HG03575 (cell line): ENCODE data around the gene TNFRSF1B.

Experiments used
- ATAC-seq: cut with Tn5 transposase; IDR thresholded peaks from one replicate; pipeline ENCODE4 v1.9.1; 2021; ENCODE audit not compliant: unreplicated experiment, insufficient number of reproducible peaks, low FRiP score; ENCODE audit errors: extremely low read depth

Gene TNFRSF1B

GRCh38 chr1:12166834-12167492 is at the start of gene TNFRSF1B:
TSS of gene TNFRSF1B (plus strand) at chr1:12166991. CDS start at chr1:12167092, 101 bp downstream.
- ATAC-seq: no peak

- no peak for ATAC-seq
Observed at GRCh38 chr1:12121212-12122003, 45.4 kb upstream of the TNFRSF1B start.

- ATAC-seq: no peak
Observed at GRCh38 chr1:12123172-12123571, 43.6 kb upstream of the TNFRSF1B start.

GRCh38 chr1:12124693-12125421 is 41.9 kb upstream of the TNFRSF1B start:
- ATAC-seq: no peak

DNA sequence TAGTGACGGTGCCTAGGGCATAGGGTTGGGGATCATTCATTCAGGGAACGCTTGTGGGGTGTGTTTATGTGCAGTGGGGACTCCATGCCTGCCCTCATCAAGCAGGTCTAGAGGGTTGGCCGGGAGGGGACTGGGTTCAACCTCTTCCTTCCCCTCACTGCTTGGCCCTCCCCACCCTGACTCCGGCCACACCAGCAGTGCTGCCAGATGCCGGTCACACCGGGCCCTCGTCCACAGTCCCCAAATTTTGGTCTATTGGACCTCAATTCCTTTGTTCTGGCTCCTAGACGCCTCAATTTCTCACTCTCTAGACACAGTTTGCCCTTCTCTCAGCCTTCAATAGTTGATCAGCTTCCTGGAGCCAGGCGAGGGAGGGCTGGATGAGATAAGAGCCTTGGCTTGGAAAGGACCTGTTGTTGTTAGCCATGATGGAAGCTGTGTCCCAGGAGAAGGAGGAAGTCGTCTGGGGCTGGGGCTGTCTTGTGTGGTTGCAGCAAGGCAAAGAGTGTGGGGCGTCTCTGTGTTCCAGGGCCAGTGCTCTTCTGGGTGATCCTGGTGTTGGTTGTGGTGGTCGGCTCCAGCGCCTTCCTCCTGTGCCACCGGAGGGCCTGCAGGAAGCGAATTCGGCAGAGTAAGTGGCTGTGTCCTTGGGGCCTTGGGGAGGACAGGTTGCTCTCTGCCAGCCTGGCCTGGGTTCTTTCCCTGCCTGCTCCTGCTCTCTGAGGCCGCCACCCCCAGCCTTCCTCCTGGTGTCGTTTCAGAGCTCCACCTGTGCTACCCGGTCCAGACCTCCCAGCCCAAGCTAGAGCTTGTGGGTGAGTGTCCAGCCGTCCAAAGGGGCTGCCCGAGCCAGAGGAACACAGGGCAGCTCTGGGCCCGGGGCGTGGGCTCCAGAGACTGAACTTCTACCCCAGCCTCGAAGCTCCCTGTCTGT is 41.1 kb upstream of the TNFRSF1B start:
- ATAC-seq: no peak

DNA sequence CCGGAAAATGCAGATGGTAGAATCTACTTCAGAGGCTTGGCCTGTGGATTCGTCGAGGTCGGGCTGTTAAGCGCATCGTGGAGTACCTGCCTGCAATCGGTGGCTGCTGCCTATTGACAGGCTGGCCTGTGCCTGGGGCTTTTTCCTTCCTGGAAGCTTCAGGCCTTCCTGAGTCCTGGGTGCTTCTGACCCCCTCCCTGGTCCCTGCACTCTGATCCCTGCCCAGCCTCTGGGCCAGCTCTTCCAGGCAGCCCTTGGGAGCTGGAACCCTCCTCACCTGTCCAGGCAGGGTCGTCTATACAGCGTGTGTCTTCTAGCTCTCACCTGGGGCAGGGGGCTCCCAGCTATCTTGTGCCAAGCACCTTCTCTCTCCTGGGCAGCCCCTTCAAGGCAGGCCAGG is 40.0 kb upstream of the TNFRSF1B start:
- no peak for ATAC-seq

GRCh38 chr1:12127206-12127810 is 39.5 kb upstream of the TNFRSF1B start:
- ATAC-seq: no peak

DNA sequence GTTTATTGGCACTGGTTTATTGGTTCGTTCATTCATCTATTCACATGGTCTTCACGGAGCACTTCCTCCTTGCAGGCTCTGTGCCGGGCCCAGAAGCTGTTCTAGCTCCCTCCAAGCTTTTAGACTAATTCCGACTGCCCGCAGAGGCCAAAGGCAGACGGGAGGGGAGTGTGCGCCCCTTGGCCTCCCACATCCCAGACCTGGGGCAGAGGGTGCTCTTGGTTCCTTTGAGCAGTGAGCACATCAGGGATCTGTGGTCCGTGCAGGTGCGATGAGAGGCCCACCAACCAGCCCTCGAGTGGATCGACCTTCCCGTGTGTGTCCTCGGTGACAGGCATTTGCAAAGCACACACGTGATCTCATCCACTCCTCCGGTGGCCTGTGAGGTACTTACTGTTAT is 38.7 kb upstream of the TNFRSF1B start:
- no peak for ATAC-seq

- ATAC-seq: no peak
Observed at GRCh38 chr1:12129624-12130023, 37.2 kb upstream of the TNFRSF1B start.

DNA sequence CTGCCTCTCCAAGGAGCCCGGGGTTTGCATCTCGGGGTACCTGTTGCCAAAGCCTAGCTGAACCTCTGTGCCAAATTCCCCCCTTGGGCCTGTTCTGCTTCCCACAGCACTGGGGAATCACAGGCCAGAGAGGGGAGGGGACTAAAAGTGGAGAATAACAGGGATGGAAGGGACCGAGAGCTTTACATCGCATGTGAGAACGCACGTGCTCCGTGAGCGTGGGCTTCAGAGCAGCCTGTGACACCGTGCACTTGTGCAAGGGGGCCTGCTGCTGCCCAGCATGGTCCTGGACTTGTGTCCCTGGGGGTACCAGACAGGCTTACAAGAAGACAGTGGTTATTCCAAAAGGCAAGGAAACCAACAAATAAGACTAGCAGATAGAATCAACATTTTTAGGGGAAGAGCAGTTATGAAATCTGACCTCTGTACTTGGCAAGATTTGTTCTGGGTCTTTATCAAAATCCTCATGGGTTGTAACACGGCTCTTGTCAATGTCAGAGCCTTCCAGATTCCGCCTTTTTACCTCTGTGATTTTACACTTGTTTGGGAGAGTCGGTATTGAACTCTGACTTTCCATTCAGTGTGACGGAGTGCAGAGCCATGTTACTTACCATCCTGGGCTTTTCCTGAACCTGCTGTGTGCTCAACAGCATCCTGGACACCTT is 36.2 kb upstream of the TNFRSF1B start:
- ATAC-seq: no peak

GRCh38 chr1:12132078-12132477 is 34.7 kb upstream of the TNFRSF1B start:
- no peak for ATAC-seq

- no peak for ATAC-seq
Observed at GRCh38 chr1:12134716-12135115, 32.1 kb upstream of the TNFRSF1B start.

GRCh38 chr1:12135612-12136011 is 31.2 kb upstream of the TNFRSF1B start:
- no peak for ATAC-seq

DNA sequence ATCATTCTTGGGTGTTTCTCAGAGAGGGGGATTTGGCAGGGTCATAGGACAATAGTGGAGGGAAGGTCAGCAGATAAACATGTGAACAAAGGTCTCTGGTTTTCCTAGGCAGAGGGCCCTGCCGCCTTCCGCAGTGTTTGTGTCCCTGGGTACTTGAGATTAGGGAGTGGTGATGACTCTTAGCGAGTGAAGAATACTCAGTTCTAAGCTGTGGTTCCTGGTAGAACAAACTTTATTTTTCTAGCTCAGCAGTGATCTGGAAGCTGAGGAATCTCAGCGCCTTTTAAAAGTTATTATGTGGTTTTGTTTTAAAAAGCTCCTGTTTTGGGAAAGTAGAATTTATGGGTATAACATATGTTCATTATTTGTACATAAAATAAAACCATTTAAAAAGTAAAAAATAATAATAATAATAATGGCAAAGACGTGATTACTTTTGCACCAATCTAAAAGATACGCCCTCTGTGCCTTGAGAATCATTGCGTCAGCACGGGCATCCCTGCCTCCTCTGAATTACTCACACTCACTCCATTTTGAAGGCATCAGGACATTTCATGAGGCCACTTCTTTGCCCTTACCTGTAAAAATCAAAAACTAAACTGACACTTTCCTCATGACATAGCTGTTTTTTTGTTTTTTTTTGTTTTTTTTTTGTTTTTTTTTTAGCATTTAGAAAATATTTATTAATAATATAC is 29.7 kb upstream of the TNFRSF1B start:
- ATAC-seq: no peak

DNA sequence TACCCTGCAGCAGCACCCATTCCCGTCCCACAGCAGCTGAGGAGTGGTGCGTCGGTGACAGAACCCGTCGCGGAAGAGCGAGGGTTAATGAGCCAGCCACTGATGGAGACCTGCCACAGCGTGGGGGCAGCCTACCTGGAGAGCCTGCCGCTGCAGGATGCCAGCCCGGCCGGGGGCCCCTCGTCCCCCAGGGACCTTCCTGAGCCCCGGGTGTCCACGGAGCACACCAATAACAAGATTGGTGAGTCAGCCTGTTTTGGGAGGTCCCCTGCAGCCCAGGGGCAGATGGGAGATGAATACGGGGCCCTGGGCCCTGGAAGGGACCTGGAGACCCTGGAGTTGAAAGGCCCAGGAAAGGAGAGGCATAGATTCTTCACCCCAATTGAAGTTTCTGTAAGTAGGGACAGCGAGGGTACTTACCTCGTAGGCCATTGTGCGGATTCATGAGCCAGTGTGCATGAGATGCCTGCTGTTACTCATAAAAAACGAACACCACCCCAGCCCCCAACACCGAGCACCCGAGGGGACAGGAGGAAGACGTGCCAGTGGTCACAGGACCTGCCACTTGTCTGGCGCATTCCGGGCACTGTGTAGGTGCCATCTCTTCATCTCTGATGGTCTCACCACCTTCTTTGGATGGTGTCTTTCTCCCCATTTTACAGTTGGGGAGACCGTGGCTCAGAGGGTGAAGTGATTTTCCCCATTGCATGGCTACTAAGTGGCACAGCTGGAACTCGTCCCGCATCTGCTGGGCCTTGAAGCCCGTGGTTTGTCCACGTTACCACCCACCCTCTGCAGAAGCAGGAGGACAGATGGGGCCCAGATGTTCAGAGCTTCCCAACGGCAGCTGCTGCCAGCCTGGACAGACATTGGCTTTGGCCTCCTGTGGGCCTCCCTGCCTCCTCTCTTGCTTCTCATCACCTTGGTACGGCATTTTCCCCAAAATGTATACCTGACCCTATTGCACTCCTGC is 28.3 kb upstream of the TNFRSF1B start:
- no peak for ATAC-seq

DNA sequence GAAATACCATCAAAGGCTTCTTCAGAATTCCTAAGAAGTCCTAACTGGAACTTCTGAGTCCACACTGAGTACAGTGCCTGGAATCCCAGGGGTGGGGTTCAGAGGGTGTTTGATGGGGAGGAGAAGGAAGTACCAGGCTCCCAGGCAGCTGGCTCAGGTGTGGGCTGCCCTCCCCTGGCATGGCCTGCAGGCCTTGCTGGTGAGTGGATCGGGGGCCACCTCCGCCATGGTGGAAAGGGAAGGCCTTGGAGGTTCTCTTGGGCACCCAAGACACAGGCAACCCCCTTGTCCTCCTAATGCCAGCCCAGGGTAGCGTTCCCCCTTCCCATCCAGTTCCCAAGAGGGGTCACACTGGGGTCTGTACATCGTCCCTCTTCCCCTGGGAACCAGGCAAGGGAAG is 26.8 kb upstream of the TNFRSF1B start:
- ATAC-seq: no peak
